PC-3 (cell line): ENCODE results near the gene TBC1D21. TPM values are rescaled to one million over a fixed set of nuclear protein-coding genes. Genes with fewer than 3 reads are reported as not detected.

ENCODE experiments used
- ATAC-seq: fragments of 200-7000 bp; cut with Tn5 transposase; 2 replicates; pipeline ENCODE4 v1.9.1; 2020; ENCODE audit warnings: mild to moderate bottlenecking, moderate library complexity
- BruUV-seq: library from RNA; stranded (reverse); fragments of 400-500 nt; replicated peaks from 2 replicates; lab custom pipeline; 2021; lab: Mats Ljungman, UMichigan
- CTCF ChIA-PET: fragments of 300-600 bp; sonication (Branson Sonifier 250); formaldehyde crosslinking; loops from one replicate; lab custom pipeline; 2022; ENCODE audit warnings: antibody characterized with exemption; lab: Charles Lee
- POLR2A ChIA-PET: fragments of 300-600 bp; sonication (Branson Sonifier 250); formaldehyde crosslinking; loops from one replicate; lab custom pipeline; 2022; ENCODE audit warnings: antibody characterized with exemption; ENCODE audit not compliant: unreplicated experiment; lab: Charles Lee
- DNase-seq: peaks from one replicate; pipeline ENCODE4 v3.0.0-alpha.2; 2015
- H2AFZ ChIP-seq: fragments of 300-600 bp; sonication (generic); 2 replicates; pipeline ENCODE4 v1.6.0; 2016; ENCODE audit warnings: antibody characterized with exemption, low read length
- H3F3A ChIP-seq: fragments of 300-600 bp; sonication (generic); one replicate; pipeline ENCODE4 v1.6.0; 2017; ENCODE audit warnings: antibody characterized with exemption, low read length, control low read depth, mild to moderate bottlenecking; ENCODE audit not compliant: unreplicated experiment
- H3K27ac ChIP-seq: fragments of 300-600 bp; sonication (generic); 2 replicates; pipeline ENCODE4 v1.5.1; 2016; ENCODE audit warnings: mild to moderate bottlenecking, low read length
- H3K27me3 ChIP-seq: fragments of 300-600 bp; sonication (generic); 2 replicates; pipeline ENCODE4 v1.6.1; 2016; ENCODE audit warnings: low read length, mixed read lengths
- H3K36me3 ChIP-seq: fragments of 300-600 bp; sonication (generic); 2 replicates; pipeline ENCODE4 v1.6.1; 2016; ENCODE audit warnings: low read depth, mixed run types, low read length, mixed read lengths
- H3K4me1 ChIP-seq: fragments of 300-600 bp; sonication (generic); 2 replicates; pipeline ENCODE4 v1.5.1; 2016; ENCODE audit warnings: low read length; ENCODE audit not compliant: insufficient read depth
- H3K4me2 ChIP-seq: fragments of 300-600 bp; sonication (generic); 2 replicates; pipeline ENCODE4 v1.6.0; 2016; ENCODE audit warnings: low read length
- H3K4me3 ChIP-seq: fragments of 300-600 bp; sonication (generic); 2 replicates; pipeline ENCODE4 v1.5.1; 2016; ENCODE audit warnings: mild to moderate bottlenecking, low read length, mixed read lengths
- H3K79me2 ChIP-seq: fragments of 300-600 bp; sonication (generic); 2 replicates; pipeline ENCODE4 v1.6.1; 2017; ENCODE audit warnings: low read length, mixed read lengths
- H3K9ac ChIP-seq: fragments of 300-600 bp; sonication (generic); 2 replicates; pipeline ENCODE4 v1.6.0; 2016; ENCODE audit warnings: mild to moderate bottlenecking, low read length
- H3K9me2 ChIP-seq: fragments of 300-600 bp; sonication (generic); replicated peaks from 2 replicates; pipeline ENCODE4 v1.6.1; 2016; ENCODE audit warnings: mixed run types, low read length, mixed read lengths
- H3K9me3 ChIP-seq: fragments of 300-600 bp; sonication (generic); 2 replicates; pipeline ENCODE4 v1.6.1; 2016; ENCODE audit warnings: low read length, mixed read lengths
- H4K20me1 ChIP-seq: fragments of 300-600 bp; sonication (generic); 2 replicates; pipeline ENCODE4 v1.6.1; 2016; ENCODE audit warnings: low read length, mixed read lengths
- CTCF ChIP-seq: fragments of 300-600 bp; sonication (generic); conservative IDR thresholded peaks from 2 replicates; pipeline ENCODE4 v1.5.1; 2017; ENCODE audit warnings: antibody characterized with exemption, low read depth, mild to moderate bottlenecking, low read length
- EZH2 ChIP-seq: fragments of 300-600 bp; sonication (generic); IDR thresholded peaks from one replicate; pipeline ENCODE4 v1.6.1; 2017; ENCODE audit warnings: antibody characterized with exemption, mild to moderate bottlenecking, low read length; ENCODE audit not compliant: unreplicated experiment
- EZH2phosphoT487 ChIP-seq: fragments of 300-600 bp; sonication (generic); IDR thresholded peaks from 2 replicates; pipeline ENCODE4 v1.6.1; 2018; ENCODE audit warnings: mild to moderate bottlenecking, antibody characterized with exemption, low read length, borderline replicate concordance
- intact Hi-C: fragments of 100-400 bp; cut with micrococcal nuclease; formaldehyde crosslinking; loops from 2 replicates; pipeline ENCODE4 v1.9.0; 2023
- total RNA-seq: library from RNA; depleted of rRNA; stranded (reverse); fragments of >200 nt; gene quantifications from 2 replicates; pipeline ENCODE4 v1.2.3, GENCODE V29; 2014

TBC1D21 gene
- total RNA-seq, 1 experiment from 2014 or later: not detected

GRCh38 chr15:73902121-73903020 lies 29.0 kb downstream of the TBC1D21 start:
- Histone ChIP-seq H2AFZ (no peak overlapping the region), H3K4me2 (no peak overlapping the region), H3F3A (no peaks in the 10 kb centered on the region), H3K4me3 (no peak overlapping the region), H3K36me3 (peaks cover 6% of the 10 kb centered on the region), H3K9me3 (no peaks in the 10 kb centered on the region), H3K9ac (no peak overlapping the region), H3K27me3 (no peaks in the 10 kb centered on the region), H3K4me1 (peaks cover 28% of the 10 kb centered on the region), H4K20me1 (no peaks in the 10 kb centered on the region), H3K79me2 (no peaks in the 10 kb centered on the region), H3K9me2 (no peaks in the 10 kb centered on the region), H3K27ac (peak overlapping the region; percentile 53; the same call in 1 of the 2 replicates)
- TF ChIP-seq EZH2phosphoT487 (no peak), EZH2 (no peak), CTCF (no peak)
- ATAC-seq (no peak), DNase-seq (no peak)
- BruUV-seq: no TSS peak
- POLR2A ChIA-PET: no interaction called here
- CTCF ChIA-PET: no interaction called here
- intact Hi-C loops: no loop called here

DNA sequence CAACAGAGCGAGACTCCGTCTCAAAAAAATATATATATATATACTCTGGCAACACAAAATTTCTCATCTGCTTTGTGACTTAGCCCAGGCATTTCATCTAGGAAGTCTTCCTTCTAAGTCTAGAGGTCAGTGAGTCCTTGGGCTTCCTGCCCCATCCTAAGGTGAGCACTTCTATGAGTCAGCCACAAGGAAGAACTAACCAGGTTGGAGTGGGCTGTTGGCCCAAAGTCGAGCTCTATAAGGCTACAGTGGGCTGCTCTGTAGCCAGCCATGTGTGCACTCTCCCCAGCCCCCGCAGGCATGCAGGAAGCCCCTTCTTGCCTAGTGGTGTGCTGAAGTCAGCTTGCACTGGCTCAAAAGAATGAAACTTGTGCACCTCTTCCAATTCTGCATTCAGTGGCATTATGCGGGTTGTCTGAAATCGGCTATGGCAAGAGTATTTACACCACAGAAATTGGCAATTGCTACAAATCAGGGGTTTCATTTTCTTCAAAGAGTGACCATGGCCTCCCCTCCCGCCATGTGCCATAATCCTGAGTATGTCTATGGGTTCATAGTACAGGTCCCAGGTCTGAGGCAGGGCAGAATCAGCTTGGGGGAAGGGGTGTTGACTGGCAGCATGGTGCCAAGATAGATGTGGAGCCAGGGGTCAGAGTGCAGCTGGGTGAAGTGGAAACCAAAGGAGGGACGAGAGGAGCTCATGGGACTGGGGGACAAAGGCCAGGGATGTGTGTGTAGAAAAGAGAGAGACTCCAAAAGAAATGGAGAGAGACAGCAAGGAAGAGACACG lies 30.9 kb downstream of the TBC1D21 start:
- H3K9me2 ChIP-seq: no peaks in the 10 kb centered on the region
- H3K27ac ChIP-seq: no peak overlapping the region
- H3K27me3 ChIP-seq: no peaks in the 10 kb centered on the region
- no peak overlapping the region for H2AFZ ChIP-seq
- H3K4me3 ChIP-seq: no peak overlapping the region
- peaks cover 3% of the 10 kb centered on the region for H3F3A ChIP-seq
- no peak for ATAC-seq
- no peak for DNase-seq
- no TSS peak for BruUV-seq
- H3K79me2 ChIP-seq: no peaks in the 10 kb centered on the region
- no peaks in the 10 kb centered on the region for H3K9me3 ChIP-seq
- intact Hi-C loops: no loop called here
- POLR2A ChIA-PET: no interaction called here
- H3K9ac ChIP-seq: no peak overlapping the region
- peaks cover 21% of the 10 kb centered on the region for H3K36me3 ChIP-seq
- peaks cover 18% of the 10 kb centered on the region for H3K4me1 ChIP-seq
- no peaks in the 10 kb centered on the region for H4K20me1 ChIP-seq
- TF ChIP-seq CTCF (no peak), EZH2 (no peak), EZH2phosphoT487 (no peak)
- H3K4me2 ChIP-seq: no peak overlapping the region
- CTCF ChIA-PET: no interaction called here
